HPDE6-E6E7 (cell line): Measurements from ENCODE around the gene RTBDN.

Experiments used
- DNase-seq: peaks from one replicate; pipeline ENCODE4 v3.0.0; 2011; ENCODE audit warnings: missing footprints; ENCODE audit errors: extremely low spot score

RTBDN gene

GRCh38 chr19:12782424-12783290, 51.7 kb downstream of the RTBDN start:
- DNase-seq = no peak

GRCh38 chr19:12782174-12782423, 52.3 kb downstream of the RTBDN start:
- no peak for DNase-seq

GRCh38 chr19:12779162-12779993, 55.0 kb downstream of the RTBDN start:
- no peak for DNase-seq

- no peak for DNase-seq
Observed at GRCh38 chr19:12778905-12779161, 55.5 kb downstream of the RTBDN start.

DNA sequence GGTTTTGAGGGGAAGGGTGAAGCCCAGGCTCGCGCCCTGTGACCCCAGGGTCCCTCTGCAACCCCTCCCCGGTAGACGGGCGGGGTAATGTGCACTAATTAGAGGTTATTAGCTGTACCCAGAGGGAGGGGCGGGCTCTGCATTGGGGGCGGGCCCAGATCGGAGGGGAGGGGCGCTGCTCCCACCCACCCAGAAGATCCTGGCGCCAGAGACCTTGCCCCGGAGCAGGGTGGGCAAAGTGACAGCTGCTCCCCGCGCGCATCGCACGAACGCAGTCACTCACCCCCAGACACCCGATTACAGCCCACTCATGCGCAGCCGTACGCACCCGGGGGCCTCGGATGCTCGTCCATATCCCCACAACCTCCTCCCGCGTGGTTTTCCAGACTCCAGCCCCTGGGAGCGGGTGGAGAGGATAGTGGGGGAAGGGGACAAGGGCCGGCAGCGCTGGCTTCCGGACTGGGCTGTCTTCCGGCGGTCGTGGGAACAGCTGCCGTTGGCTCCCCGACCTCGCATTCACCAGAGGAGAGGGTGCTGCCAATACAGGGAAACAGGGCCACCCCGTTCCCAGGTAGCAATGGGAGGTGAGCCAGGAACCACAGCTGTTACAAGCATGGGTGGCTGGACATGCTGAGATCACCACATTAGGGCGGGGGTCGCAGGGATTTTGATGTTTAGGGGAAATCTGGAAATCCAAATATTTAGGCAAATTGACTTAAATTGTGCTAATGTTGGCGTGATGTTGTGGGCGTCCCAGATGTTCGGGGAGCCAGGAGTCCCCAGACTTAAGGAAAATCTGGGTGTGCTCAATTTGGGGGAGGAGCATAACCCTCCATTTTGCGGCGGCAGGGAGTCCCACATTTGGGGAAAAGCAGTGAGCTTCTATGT, 56.1 kb downstream of the RTBDN start:
- no peak for DNase-seq

DNA sequence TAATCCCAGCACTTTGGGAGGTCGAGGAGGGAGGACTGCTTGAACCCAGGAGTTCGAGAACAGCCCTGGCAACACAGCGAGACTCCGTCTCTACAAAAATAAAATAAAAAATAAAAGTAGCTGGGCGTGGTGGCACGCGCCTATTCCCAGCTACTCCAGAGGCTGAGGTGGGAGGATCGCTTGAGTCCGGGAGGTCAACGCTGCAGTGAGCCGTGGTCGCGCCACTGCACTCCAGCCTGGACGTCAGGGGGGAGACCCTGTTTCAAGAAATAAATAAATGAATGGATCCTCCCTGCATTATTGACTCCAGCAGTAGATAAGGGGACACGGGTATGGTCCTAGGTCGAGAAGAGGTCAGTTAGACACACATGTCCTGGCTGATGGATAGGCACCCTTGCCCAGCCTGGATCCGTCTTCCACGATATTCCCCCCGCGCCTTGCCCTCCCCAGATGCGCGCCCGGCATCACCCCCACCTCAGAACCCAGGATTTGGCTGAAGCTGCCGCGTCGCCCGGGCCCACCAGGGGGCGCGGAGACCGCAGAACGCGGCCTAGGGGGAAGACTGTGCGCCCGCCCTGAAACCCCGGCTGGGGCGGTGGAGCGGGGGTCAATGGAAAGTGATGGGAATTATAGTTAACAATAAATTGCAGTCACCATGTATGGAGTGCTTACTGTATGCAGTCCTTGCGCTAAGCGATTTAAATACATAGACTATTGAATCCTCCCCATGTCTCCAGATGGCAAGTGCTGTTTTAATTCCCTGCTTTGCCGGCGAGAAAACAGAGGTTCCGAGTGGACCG, 57.0 kb downstream of the RTBDN start:
- DNase-seq = no peak
